Left colon (tissue), 2 donors: Measurements from ENCODE around the gene LETM1. TPM values are rescaled to one million over a fixed set of nuclear protein-coding genes. Genes with fewer than 3 reads are reported as not detected.

Experiments
- ATAC-seq: fragments of 200-7000 bp; cut with Tn5 transposase; one replicate; pipeline ENCODE4 v1.9.1; 2020; ENCODE audit warnings: mild to moderate bottlenecking, moderate library complexity
- DNase-seq, 2 donors: peaks; one replicate each; pipeline ENCODE4 v3.0.0-alpha.2; 2020
- intact Hi-C, 2 donors: fragments of 100-400 bp; cut with DNase I in 1 of 2; cut with micrococcal nuclease in 1 of 2; formaldehyde crosslinking; loops; one replicate each; pipeline versions ENCODE4 v1.11.2 to v1.14.0; 2022; cut with DNase I, micrococcal nuclease
- total RNA-seq, 2 donors: library from RNA; stranded (reverse); fragmentation: NEBNext Ultra II Directional; extraction: Animal tissue kit (Norgen Biotek cat#: 25700); gene quantifications; one replicate each; pipeline ENCODE4 v1.2.1, GENCODE V29; 2021
- donor health status: DM: no; HTN: no; CAD: no.
- donor health status: DM: yes; HTN: yes; CAD: no.

The LETM1 gene
- total RNA-seq, 2 donors from 2014 or later: 112 to 160 TPM

DNA sequence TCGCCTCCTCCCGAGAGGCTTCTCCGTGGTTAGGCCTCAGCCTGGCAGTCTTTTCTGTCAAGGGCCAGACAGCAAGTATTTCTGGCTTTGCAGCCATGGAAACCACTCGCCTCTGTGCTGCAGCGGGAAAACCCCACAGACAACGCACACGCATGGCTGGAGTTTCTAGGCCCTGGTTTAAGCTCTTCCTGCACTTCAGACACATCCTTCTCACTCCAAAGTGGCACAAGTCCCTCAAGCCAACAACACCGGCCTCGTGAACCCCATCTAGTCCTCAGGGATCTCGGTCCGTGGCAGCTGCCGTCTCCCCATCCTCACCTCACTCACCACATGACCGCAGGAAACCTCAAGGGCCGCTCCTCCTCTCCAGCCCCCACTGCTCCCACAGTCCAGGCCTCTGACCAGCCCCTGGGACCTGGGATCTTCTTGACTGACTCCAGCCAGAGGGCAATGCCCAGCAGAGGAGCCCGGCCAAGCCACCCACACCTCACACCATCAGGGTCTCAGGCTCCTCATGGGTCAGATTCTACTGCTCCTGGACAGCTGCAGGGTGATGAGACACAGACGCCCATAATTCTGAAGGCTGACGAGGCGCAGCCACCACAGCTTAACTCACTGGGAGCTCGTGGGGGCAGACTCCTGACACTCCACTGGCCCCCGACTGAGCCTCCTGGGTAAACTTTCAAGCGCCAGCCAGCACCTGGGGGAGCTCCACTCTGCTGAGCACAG, 21.7 kb downstream of the LETM1 start:
- intact Hi-C loops: no loop called here
- no peak for DNase-seq
- ATAC-seq: no peak

DNA sequence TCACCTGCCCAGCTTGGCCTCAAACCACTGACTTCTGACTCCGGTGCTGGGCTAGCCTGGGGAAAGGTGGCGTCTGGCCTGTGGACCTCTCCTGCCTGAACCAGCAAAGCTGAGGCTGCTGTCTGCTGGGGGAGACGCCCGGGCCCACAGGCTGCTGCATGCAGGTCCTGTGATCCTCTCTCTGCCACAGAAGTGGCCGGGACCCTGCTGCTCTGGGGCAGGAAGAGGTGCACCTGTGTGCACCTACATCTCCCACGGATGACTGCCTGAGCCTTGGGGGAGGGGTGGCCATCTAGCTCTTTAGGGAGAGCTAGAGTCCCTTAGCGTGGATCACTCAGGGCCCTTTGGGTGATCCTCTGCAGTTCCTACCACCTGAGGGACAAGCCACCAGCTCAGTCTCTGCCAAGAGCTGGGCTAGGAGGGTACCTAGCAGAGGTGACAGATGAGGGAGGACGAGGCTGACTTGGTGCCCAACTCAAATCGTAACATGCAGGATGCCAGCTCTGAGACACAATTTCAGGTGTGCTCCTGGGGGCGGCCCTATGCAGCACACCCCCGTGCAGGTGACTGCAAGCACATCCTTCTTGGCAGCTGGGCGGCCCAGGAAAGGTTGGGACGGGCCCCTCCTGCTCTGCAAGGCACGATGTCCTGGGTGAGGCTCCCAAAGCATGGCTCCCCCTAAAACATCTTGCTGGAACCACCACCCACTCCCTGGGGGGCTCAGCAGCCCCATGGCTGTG, 22.5 kb downstream of the LETM1 start:
- intact Hi-C loops: no loop called here
- DNase-seq (no peak), ATAC-seq (peak; percentile 7)

DNA sequence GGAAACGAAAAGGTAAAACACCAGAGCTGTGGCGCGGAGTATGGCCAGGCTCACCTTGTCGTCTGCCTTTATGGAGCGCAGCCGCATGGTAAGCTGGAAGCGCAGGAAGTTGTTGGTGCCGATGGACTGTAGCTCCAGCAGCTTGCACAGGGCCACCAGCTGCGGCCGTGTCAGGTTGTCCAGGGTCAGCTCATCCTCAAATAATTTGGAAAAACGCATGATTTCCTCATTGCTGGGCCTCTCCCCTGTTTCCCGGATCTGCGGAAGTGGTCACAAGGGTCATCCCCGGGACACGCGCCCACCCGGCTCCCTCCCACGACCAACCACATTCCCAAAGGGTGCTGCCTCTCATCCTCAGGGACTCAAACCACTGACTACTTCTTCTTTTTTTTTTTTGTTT, 23.3 kb downstream of the LETM1 start:
- DNase-seq (no peak), ATAC-seq (no peak)
- intact Hi-C loops: no loop called here

DNA sequence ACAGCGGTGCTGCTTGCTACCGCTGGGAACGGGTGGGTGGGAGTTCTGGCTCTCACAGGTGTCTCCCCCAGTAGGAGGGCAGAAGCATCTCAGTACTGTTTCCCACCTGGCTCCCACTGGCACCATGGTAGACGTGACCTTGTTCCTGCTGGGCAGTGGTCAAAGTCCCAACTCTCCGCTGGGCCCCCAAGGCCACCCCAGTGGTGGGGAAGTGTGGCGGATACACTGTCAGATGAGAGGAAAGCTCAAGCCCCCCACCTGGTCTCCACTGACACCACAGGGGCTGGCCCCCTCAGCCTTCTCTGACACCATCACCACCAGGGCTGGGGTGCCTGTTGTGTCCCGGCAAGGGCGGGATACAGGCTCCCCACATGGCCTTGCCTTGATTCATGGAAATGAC, 24.6 kb downstream of the LETM1 start:
- DNase-seq (no peak), ATAC-seq (no peak)
- intact Hi-C loops: no loop called here

- ATAC-seq: no peak
- no peak for DNase-seq
- intact Hi-C loops: no loop called here
Measured at GRCh38 chr4:1830642-1831228, 25.2 kb downstream of the LETM1 start.

- ATAC-seq (no peak), DNase-seq (no peak)
- intact Hi-C loops: no loop called here
Measured at GRCh38 chr4:1830234-1830633, 25.7 kb downstream of the LETM1 start.

DNA sequence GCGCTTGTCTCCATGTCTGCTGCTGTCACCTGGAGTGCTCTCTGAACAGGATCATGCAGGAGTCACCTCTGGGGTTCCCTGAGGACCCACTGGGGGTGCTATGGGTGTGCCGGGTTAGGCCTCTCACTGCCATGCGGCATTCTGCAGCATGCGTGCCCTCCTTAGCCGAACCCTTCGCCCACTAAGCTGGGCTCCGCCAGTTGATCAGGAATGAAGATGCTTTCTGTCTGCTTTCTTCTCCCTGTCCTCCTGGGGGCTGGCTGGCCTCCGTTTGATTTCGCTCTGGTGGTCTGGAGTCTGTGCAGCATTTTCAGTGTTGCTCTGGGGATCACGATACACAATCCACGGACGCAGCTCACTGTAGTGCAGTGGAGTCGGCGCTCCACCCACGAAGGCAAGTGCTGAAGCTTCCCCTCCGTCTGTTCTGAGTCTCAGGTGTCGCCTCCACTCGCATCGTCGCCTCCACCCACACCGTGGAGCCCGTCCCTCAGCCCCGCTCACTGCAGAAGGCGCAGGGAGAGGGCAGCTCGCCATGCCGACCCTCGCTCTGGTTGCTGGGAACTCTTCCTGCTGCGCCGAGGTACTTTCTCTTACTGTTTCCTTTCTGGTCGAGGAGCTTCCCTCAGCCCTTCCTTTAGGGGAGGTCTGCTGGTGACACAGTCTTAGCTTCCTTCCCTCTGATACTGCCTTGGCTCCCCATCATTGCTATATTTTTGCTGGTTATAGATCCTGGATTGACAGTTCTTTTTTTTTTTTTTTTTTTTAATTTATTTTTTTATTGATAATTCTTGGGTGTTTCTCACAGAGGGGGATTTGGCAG, 29.2 kb downstream of the LETM1 start:
- no peak for ATAC-seq
- intact Hi-C loops: no loop called here
- DNase-seq: no peak

GRCh38 chr4:1825326-1825725, 30.6 kb downstream of the LETM1 start:
- intact Hi-C loops: no loop called here
- no peak for ATAC-seq
- DNase-seq: peak in 1 of 2 donors; percentile 22

DNA sequence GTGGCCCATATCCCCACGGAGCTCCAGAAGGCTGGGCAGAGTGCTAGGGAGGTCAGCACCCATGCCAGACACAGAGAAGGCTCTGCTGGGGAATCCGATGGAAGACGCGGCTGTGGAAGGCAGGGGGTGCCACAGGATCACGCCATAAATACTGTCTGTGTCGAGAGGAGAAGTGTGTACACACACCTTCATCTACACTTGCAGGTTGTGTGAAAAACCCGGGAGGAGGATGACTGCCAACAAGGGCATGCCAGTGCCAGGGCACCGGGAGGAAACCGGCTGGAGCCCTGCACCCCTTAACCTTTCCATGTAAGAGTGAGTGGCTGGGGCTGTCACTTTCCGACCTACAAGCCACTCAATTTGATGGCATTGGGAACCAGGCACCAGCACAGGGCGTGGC, 31.2 kb downstream of the LETM1 start:
- DNase-seq: peak in 1 of 2 donors; percentile 20
- no peak for ATAC-seq
- intact Hi-C loops: no loop called here

DNA sequence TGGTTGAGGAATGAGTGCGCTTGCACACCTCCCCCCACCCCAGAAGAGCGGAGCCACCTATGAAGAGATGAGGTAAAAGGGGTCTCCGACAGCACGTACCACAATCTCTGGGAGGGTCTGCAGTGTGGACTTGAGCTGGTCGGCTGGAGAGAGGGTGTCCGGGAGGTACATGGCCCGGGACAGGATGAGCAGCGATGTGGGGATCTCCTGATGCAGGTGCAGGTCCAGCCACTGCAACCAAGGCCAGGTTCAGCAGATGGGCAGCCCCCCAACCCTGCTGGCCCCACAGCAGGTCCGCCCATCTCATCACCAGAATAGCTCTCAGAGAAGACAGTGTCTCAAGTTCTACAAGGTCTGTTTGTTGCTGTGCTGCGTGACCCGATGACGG, 32.4 kb downstream of the LETM1 start:
- ATAC-seq: no peak
- intact Hi-C loops: no loop called here
- no peak for DNase-seq

DNA sequence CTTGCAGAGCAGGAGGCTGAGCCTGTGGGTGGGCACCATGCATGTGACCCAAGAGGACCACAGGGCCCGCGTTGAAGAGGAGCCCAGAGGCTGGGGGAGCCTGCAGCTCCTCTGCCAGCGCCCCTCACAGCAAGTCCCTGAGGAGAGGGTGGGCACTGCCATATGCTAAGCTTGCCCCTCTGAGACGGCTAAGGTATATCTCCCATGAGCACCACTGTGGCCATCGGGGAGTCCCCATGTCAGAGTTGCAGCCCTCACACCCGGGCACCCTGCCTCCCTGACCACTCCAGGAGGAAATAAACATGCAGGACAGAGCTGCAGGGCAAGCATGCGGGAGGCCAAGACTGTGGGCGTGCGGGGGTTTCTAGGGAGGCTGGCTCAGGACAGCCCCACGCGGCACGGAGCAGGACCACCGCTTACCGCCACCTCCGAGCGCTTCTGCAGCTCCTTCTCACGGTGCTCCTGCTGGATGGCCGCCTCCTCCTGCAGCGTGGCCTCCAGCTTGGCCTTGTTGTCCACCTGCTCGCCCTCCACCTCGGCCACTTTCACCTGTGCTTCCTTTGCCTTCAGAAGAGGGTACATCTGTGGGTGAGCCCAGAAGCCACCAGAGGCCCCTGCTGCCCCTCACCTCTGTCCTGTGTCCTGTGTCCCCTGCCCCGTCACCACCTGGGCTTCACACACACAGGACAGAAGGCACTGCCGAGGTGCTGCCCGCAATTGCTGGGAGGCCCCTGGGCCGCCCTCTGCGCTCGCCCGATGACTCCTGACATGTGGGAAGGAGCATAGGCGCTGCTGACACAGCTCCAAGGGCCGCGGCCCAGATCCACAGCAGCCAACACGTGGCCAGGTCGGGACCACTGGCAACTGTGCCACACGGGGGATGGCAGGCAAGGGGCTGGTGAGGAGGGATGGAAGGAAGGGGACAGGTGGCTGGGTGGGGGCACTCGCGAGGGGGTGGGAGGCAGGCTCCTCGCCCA, 33.1 kb downstream of the LETM1 start:
- no peak for ATAC-seq

GRCh38 chr4:1821679-1822567, 34.0 kb downstream of the LETM1 start:
- intact Hi-C loops: no loop called here
- ATAC-seq: no peak
- no peak for DNase-seq

More for the DNA sequence above, 33.1 kb downstream of the LETM1 start:
- intact Hi-C loops: no loop called here
- no peak for DNase-seq

GRCh38 chr4:1819816-1820215, 36.1 kb downstream of the LETM1 start:
- no peak for DNase-seq
- no peak for ATAC-seq
- intact Hi-C loops: no loop called here

DNA sequence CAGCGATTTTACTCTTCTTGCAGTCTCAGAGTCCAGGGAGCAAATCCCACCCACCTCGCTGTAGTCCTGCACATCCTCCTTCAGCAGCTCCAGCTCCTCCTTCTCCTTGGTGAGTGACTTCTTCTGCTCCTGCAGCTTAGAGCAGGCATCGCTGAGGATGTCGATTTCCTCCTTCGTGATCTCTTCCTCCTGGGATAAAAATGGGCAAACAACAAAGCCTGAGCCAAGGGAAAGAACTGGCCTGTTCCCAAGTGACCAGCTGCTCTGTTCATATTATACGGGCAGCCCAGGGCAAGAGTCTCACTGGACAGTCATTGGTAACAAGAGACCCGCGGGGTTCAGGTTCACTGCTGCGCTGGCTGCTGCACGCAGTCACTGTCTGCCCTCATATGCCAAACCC, 36.7 kb downstream of the LETM1 start:
- DNase-seq: no peak
- ATAC-seq: no peak
- intact Hi-C loops: no loop called here

DNA sequence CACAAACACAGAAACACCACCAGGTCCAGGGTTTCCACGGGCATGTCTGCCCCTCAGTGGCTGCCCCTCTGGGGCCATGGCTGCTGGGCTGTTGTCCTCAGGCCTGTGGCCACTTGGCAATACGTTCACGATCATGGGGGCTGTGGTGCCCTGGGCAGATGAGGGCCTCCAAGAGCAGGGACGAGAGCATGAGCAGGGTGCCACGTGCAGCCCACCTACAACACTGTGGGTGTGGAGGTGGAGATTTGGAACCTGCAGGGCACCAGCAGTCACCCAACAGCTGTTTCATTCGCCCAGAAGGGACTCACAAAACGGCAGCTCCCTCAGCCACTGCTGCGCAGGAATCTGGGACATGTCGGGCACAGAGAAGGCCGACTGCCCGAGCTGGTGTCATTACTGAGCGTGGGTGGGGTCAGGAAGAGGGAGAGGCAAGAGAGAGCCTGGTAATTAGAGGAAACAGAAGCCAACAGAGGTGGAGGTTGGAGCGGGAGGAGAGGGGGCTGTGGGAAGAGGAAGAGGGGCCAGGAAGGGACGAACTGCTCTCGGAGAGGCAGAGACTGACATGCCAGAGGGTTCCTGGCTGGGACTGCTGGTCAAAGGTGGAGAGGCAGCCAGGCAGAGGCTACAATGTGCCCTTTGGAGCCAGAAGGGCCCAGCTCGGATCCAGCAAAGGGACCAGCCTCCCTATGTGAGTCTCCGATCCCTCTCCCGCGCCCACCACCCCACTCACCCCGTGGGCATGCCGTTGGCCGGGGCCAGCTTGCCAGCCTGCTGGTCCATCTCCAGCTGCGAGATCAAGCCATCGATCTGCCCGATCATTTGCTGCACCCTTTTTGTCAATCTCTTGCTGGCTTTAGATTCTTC, 39.7 kb downstream of the LETM1 start:
- DNase-seq: no peak
- intact Hi-C loops: no loop called here
- peak; percentile 83 for ATAC-seq
